ENCODE results near the gene PARP1. TPM values are rescaled to one million over a fixed set of nuclear protein-coding genes. Genes with fewer than 3 reads are reported as not detected.

Gene PARP1
- total RNA-seq, 1 experiment from 2014 or later, result 263 TPM

GRCh38 chr1:226373376-226373775, 34.5 kb downstream of the PARP1 start:
- CTCF ChIA-PET, result no interaction called here
- intact Hi-C loops (cut with micrococcal nuclease; ENCODE audit: unreplicated experiment), result no loop called here

GRCh38 chr1:226372885-226373284, 35.0 kb downstream of the PARP1 start:
- intact Hi-C loops (cut with micrococcal nuclease; ENCODE audit: unreplicated experiment), result no loop called here
- Histone ChIP-seq H3K4me3 (ENCODE audit: low read depth, low read length, poor library complexity, severe bottlenecking) (no peak overlapping the region), H3K27me3 (replicated peaks; ENCODE audit: insufficient read depth, low read depth, low read length, poor library complexity) (no peaks in the 10 kb centered on the region), H3K9me3 (ENCODE audit: low read depth, low read length, poor library complexity, severe bottlenecking) (no peaks in the 10 kb centered on the region), H3K27ac (ENCODE audit: low read depth, low read length, poor library complexity, severe bottlenecking) (no peak overlapping the region), H3K36me3 (ENCODE audit: insufficient read depth, low read length, poor library complexity, severe bottlenecking) (peaks cover 96% of the 10 kb centered on the region), H3K4me1 (ENCODE audit: insufficient read depth, low read length, poor library complexity, severe bottlenecking) (no peaks in the 10 kb centered on the region)
- BruUV-seq (replicated peaks), result no TSS peak
- ChIA-PET CTCF (no interaction called here), POLR2A (ENCODE audit: low non-redundant PET) (no interaction called here)
- DNase-seq (ENCODE audit: low spot score), result no peak
- TF ChIP-seq EZH2 (IDR thresholded peaks at IDR 0.05; ENCODE audit: borderline replicate concordance, low read depth, low read length, poor library complexity, severe bottlenecking), result no peak
- TF ChIP-seq CTCF (conservative IDR thresholded peaks at IDR 0.05; ENCODE audit: low read depth, low read length), result no peak

More at GRCh38 chr1:226373376-226373775, 34.5 kb downstream of the PARP1 start:
- TF ChIP-seq CTCF (conservative IDR thresholded peaks at IDR 0.05; ENCODE audit: low read depth, low read length), result no peak
- no peak for TF ChIP-seq EZH2 (IDR thresholded peaks at IDR 0.05; ENCODE audit: borderline replicate concordance, low read depth, low read length, poor library complexity, severe bottlenecking)
- Histone ChIP-seq H3K4me3 (ENCODE audit: low read depth, low read length, poor library complexity, severe bottlenecking) (no peak overlapping the region), H3K27ac (ENCODE audit: low read depth, low read length, poor library complexity, severe bottlenecking) (no peak overlapping the region), H3K36me3 (ENCODE audit: insufficient read depth, low read length, poor library complexity, severe bottlenecking) (peaks cover 96% of the 10 kb centered on the region), H3K9me3 (ENCODE audit: low read depth, low read length, poor library complexity, severe bottlenecking) (no peaks in the 10 kb centered on the region), H3K27me3 (replicated peaks; ENCODE audit: insufficient read depth, low read depth, low read length, poor library complexity) (no peaks in the 10 kb centered on the region), H3K4me1 (ENCODE audit: insufficient read depth, low read length, poor library complexity, severe bottlenecking) (no peaks in the 10 kb centered on the region)
- POLR2A ChIA-PET (ENCODE audit: low non-redundant PET), result no interaction called here
- no peak for DNase-seq (ENCODE audit: low spot score)
- BruUV-seq (replicated peaks), result no TSS peak

GRCh38 chr1:226371866-226372490, 35.9 kb downstream of the PARP1 start:
- DNase-seq (ENCODE audit: low spot score), result no peak
- no peak overlapping the region for H3K4me3 ChIP-seq (ENCODE audit: low read depth, low read length, poor library complexity, severe bottlenecking)
- POLR2A ChIA-PET (ENCODE audit: low non-redundant PET), result no interaction called here
- peaks cover 96% of the 10 kb centered on the region for H3K36me3 ChIP-seq (ENCODE audit: insufficient read depth, low read length, poor library complexity, severe bottlenecking)
- H3K4me1 ChIP-seq (ENCODE audit: insufficient read depth, low read length, poor library complexity, severe bottlenecking), result no peaks in the 10 kb centered on the region
- BruUV-seq (replicated peaks), result no TSS peak
- TF ChIP-seq EZH2 (IDR thresholded peaks at IDR 0.05; ENCODE audit: borderline replicate concordance, low read depth, low read length, poor library complexity, severe bottlenecking), result no peak
- TF ChIP-seq CTCF (conservative IDR thresholded peaks at IDR 0.05; ENCODE audit: low read depth, low read length), result no peak
- H3K27ac ChIP-seq (ENCODE audit: low read depth, low read length, poor library complexity, severe bottlenecking), result no peak overlapping the region
- CTCF ChIA-PET, result no interaction called here
- no peaks in the 10 kb centered on the region for H3K9me3 ChIP-seq (ENCODE audit: low read depth, low read length, poor library complexity, severe bottlenecking)
- intact Hi-C loops (cut with micrococcal nuclease; ENCODE audit: unreplicated experiment), result no loop called here
- H3K27me3 ChIP-seq (replicated peaks; ENCODE audit: insufficient read depth, low read depth, low read length, poor library complexity), result no peaks in the 10 kb centered on the region

Data from A673 (cell line).